GM19043 (cell line): ENCODE measurements around the gene SIPA1L3.
"Not testable (repeated sequence)": the region's sequence is repeated elsewhere in the genome, so short reads cannot be mapped to it uniquely, and the experiment has no call there.

Source experiments
- ATAC-seq: cut with Tn5 transposase; IDR thresholded peaks from one replicate; pipeline ENCODE4 v1.9.1; 2021; ENCODE audit warnings: low read depth; ENCODE audit not compliant: unreplicated experiment

Gene SIPA1L3

GRCh38 chr19:37909661-37910199 is 2.7 kb downstream of the SIPA1L3 start:
- ATAC-seq: no peak

- no peak for ATAC-seq
These were observed 7.9 kb downstream of the SIPA1L3 start for GRCh38 chr19:37914908-37915307.

DNA sequence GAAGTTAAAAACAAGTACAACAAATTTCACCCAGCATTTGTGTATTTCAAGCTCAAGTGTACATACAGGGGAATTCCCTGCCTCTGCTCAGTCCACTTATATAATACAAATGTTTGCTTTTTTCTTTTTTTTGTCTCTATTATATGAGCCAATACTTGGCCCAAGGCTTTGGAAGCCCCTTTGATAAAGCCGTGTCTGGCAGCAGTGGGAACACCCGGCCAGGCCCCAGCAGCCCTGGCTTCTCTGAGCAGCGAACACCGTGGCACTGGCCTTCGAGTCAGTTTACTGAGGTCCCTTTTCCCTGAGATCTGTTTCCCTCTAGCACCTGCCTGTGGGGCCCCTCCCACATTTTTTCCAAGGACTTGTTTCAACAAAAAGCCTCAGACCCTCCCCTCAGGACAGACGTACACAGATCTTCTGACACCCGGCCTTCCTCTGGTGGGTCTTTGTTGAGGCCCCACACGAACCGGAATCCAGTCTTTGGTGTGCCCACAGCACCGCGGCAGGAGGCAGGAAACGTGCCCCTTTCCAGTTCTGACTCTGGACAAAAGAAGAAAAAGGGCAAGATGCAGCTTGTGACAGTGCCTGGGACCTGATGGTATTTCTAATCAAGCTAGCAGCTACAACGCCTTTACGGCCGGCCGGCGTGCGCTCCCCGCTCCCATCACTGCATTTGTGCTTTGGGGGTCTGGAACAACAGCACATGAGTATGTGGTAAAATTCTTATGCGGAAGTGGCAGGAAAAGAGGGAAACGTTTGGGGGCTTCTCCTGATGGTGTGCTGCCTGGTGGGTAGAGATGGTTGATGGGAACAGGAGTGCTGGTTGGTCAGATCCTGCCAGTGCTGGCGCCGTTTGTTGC is 13.8 kb downstream of the SIPA1L3 start:
- no peak for ATAC-seq

- not testable (repeated sequence) for ATAC-seq
These were observed 17.6 kb downstream of the SIPA1L3 start for GRCh38 chr19:37924573-37924972.

DNA sequence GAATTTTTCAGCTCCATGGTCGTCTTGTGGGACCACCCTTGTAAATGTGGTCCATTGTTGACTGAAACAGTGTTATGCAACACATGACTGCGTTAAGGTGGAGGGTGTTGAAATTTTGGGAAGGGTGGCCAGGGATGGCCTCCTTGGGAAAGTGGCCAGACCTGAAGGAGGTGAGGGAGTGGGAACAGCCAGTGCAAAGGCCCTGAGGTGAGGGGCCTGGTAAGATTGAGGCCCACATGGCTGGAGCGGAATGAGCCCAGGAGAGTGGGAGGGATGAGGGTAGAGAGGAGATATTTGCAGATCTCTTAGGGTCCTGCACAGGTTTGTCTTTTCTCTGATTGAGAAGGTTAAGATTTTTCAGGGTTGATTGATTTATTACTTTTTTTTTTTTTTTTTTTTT is 18.2 kb downstream of the SIPA1L3 start:
- ATAC-seq: no peak

DNA sequence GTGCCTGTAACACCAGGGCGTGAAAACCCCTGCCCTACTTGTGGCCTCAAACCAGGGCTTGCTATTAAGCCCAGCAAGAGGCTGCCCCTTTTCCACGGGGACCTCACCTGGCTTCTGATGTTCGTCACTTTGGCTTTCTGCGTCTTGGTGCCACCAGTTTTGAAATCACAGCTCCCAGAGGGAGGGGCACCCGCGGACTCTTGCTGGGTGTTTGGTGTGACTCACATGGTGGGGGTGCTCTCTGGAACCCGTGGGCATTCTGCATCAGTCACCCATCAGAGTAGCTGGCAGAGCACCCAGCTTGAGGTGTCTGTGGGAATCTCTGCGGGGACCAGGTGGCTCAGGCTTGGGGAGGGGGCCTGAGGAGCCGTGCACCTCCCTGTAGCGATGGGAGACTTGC is 19.2 kb downstream of the SIPA1L3 start:
- ATAC-seq: no peak

- no peak for ATAC-seq
These were observed 19.7 kb downstream of the SIPA1L3 start for GRCh38 chr19:37926711-37927110.

DNA sequence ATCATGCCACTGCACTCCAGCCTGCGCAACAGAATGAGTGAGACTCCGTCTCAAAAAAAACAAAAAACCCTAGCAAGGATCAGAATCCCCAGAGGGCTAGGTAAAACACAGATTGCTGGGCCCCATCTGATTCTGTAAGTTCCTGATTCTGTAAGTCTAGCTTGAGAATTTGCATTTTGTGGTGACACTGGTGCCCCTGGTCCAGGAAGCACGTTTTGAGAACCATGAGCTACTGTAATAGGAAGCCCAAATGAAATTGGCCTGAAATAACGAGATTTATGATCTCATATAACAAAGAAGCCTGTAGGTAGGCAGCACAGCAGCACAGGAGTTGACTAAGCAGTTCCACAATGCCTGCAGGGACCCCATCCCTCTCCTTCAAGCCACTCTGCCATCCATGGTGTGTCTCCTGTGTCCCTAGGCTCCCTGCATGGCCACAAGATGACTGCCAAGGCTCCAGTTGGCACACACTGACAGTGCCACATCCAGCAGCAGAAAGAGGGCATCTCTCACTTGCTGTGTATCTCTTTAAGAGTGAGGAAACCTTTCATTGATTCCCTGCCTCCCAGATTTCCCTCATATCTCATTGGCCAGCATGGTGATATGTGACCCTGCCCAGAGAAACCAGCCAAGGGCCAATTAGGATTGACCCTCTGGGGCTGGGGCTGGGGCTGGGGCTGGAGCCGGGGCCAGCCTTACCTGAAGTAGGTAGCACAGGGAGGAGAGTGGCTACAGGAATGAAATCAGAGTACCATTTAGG is 21.7 kb downstream of the SIPA1L3 start:
- no peak for ATAC-seq

DNA sequence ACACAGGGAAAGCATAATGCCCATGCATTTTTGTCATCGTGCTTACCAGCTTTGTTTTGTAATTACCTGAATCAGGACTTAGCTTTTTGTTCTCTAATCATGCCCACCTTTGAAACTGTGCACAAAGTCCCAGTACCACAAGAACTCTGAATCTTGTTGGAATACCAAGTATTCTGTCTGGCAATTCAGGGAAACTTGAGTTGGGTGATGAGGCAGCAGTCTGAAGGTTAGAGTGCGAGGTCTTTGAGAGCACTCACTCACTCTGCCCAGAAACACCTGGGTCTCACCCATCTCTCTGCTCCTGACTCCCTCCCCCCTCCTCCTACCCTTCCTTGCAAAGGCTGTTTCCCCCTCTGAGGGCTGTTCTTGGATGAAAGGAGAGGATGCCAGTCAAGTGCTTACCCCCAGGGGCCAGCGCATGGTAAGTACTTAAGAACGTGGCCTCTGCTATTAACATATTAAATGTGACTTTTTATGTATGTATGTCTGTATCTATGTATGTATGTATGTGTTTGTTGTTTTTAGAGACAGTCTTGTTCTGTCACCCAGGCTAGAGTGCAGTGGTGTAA is 22.4 kb downstream of the SIPA1L3 start:
- no peak for ATAC-seq

GRCh38 chr19:37930416-37930815 is 23.4 kb downstream of the SIPA1L3 start:
- ATAC-seq: no peak

- no peak for ATAC-seq
These were observed 25.1 kb downstream of the SIPA1L3 start for GRCh38 chr19:37931881-37932655.

GRCh38 chr19:37932985-37933936 is 26.3 kb downstream of the SIPA1L3 start:
- ATAC-seq: no peak

GRCh38 chr19:37933937-37934358 is 26.9 kb downstream of the SIPA1L3 start:
- no peak for ATAC-seq

GRCh38 chr19:37935341-37935740 is 28.3 kb downstream of the SIPA1L3 start:
- no peak for ATAC-seq

DNA sequence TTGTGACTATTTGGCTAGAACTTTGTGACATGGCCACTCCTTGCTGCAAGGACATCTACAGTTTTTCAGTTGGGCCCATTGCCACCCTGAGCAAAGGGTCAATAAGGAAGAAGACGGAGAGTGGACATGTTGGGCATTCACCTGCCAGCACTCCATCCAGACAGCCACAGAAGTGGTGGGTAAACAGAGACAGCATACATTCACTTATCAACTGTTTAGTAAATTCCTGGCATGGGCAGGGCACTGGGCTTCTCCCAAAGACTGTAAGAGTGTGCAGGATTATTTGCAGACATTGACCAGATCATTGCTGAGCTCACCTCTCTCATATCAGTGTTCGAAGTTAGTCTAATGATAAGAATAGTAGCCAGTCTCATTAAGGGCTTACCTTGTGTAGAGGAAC is 29.2 kb downstream of the SIPA1L3 start:
- no peak for ATAC-seq

DNA sequence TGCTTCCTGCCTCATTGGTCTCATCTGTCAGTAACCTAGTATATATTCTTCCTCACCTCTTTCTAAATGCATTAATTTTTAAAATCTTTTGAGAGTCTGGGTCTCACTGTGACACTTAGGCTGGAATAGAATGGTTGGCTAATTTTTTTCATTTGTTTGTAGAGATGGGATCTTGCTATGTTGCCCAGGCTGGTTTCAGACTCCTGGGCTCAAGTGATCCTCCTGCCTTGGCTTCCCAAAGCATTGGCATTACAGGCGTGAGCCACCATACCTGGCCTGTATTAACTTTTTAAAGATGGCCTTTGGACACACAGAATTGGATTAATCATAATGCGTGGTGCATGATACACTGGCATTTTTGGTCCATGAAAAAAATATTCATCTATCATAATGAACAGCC is 29.9 kb downstream of the SIPA1L3 start:
- no peak for ATAC-seq

DNA sequence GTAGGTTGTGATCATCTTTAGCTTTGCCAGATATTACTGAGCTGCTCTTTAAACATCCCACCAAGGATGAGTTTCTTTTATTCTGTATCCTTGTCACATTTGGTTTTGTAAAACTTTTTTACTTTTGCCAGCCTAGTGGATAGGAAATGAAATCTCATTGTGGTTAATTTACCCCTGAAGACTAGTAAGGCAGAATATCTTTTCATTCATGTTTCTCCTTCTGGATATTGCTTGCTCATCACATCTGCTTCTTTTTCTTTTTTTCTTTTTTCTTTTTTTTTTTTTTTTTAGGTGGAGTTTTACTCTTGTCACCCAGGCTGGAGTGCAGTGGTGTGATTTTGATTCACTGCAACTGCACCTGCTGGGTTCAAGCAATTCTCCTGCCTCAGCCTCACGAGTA is 31.3 kb downstream of the SIPA1L3 start:
- ATAC-seq: no peak

GRCh38 chr19:37941782-37942515 is 34.9 kb downstream of the SIPA1L3 start:
- no peak for ATAC-seq

- ATAC-seq: no peak
These were observed 35.5 kb downstream of the SIPA1L3 start for GRCh38 chr19:37942516-37942902.
